Activated CD8-positive, alpha-beta memory T cell treated with anti-CD3 and anti-CD28 coated beads, Interleukin-2, amount 50 U/mL, for 24 hours (primary cell): Measurements from ENCODE around the gene ZFYVE19.

Experiments
- DNase-seq: peaks from one replicate; pipeline ENCODE4 v3.0.0-alpha.2; 2020; ENCODE audit errors: extremely low read depth

ZFYVE19 gene

GRCh38 chr15:40775740-40776536, 31.0 kb upstream of the ZFYVE19 start:
- no peak for DNase-seq

- no peak for DNase-seq
Measured at GRCh38 chr15:40776537-40777141, 30.2 kb upstream of the ZFYVE19 start.

- no peak for DNase-seq
Measured at GRCh38 chr15:40782609-40783227, 24.2 kb upstream of the ZFYVE19 start.

GRCh38 chr15:40785164-40785563, 21.7 kb upstream of the ZFYVE19 start:
- DNase-seq = no peak

- DNase-seq = no peak
Measured at GRCh38 chr15:40785814-40786213, 21.1 kb upstream of the ZFYVE19 start.

- peak; percentile 41 for DNase-seq
Measured at GRCh38 chr15:40787344-40787841, 19.5 kb upstream of the ZFYVE19 start.

- no peak for DNase-seq
Measured at GRCh38 chr15:40787991-40788390, 18.9 kb upstream of the ZFYVE19 start.

- no peak for DNase-seq
Measured at GRCh38 chr15:40789119-40789518, 17.8 kb upstream of the ZFYVE19 start.

GRCh38 chr15:40789999-40790398, 16.9 kb upstream of the ZFYVE19 start:
- DNase-seq = no peak

GRCh38 chr15:40790718-40791117, 16.2 kb upstream of the ZFYVE19 start:
- no peak for DNase-seq

- no peak for DNase-seq
Measured at GRCh38 chr15:40792394-40792793, 14.5 kb upstream of the ZFYVE19 start.

- no peak for DNase-seq
Measured at GRCh38 chr15:40793216-40793989, 13.5 kb upstream of the ZFYVE19 start.

GRCh38 chr15:40796041-40796440, 10.8 kb upstream of the ZFYVE19 start:
- DNase-seq = no peak

- no peak for DNase-seq
Measured at GRCh38 chr15:40796512-40796911, 10.4 kb upstream of the ZFYVE19 start.

- DNase-seq = no peak
Measured at GRCh38 chr15:40799523-40799922, 7.4 kb upstream of the ZFYVE19 start.

- no peak for DNase-seq
Measured at GRCh38 chr15:40803076-40803475, 3.8 kb upstream of the ZFYVE19 start.

- no peak for DNase-seq
Measured at GRCh38 chr15:40803688-40804087, 3.2 kb upstream of the ZFYVE19 start.

- no peak for DNase-seq
Measured at GRCh38 chr15:40806672-40807027, 239 bp upstream of the ZFYVE19 start.

GRCh38 chr15:40807888-40808461, 1.1 kb downstream of the ZFYVE19 start:
- no peak for DNase-seq

GRCh38 chr15:40808861-40809450, 2.1 kb downstream of the ZFYVE19 start:
- DNase-seq = no peak

- DNase-seq = no peak
Measured at GRCh38 chr15:40812721-40813425, 6.0 kb downstream of the ZFYVE19 start.
